ENCODE results near the gene PTPRM. TPM values are rescaled to one million over a fixed set of nuclear protein-coding genes. Genes with fewer than 3 reads are reported as not detected.

The PTPRM gene
- total RNA-seq, 1 donor from 2014 or later, result 133 TPM

DNA sequence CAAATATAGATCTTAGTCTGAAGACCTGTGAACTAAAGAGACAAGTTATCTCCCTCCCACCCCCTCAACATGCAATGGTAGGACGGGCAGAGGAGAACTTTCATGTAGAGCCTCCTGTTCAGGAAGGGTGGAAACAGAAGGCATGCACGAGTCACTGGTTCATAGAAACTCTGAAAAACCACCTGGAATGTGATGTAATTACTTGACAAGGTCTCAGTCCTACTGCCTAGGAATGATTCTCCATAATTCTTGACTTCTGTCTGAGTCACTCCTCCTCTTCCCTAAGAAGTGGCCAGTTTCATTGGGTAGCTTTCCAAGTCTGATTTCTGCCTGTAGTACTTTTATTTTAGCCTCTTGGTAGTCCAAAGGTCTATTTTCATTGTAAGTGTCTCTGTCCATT, 277.3 kb downstream of the PTPRM start:
- DNase-seq (ENCODE audit: low spot score), result no peak

DNA sequence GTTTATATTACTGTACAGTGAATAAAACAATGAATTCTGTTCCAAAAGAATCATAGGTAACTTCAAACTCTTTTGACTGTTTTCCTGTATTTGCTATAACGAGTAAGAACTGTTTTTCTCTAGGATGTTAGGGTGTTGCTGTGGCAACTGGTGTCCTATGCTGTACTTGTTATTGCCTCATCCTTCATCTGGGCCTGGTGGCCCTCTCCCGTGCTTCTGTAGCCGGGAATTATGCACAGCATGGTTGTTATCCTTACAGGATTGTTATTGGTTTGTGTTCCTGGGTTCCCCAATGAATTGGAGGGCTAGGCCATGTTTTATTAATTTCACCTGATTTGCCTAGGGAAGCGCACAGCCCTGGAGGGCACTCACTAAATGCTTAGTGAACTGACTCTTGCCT, 279.2 kb downstream of the PTPRM start:
- DNase-seq (ENCODE audit: low spot score), result no peak

DNA sequence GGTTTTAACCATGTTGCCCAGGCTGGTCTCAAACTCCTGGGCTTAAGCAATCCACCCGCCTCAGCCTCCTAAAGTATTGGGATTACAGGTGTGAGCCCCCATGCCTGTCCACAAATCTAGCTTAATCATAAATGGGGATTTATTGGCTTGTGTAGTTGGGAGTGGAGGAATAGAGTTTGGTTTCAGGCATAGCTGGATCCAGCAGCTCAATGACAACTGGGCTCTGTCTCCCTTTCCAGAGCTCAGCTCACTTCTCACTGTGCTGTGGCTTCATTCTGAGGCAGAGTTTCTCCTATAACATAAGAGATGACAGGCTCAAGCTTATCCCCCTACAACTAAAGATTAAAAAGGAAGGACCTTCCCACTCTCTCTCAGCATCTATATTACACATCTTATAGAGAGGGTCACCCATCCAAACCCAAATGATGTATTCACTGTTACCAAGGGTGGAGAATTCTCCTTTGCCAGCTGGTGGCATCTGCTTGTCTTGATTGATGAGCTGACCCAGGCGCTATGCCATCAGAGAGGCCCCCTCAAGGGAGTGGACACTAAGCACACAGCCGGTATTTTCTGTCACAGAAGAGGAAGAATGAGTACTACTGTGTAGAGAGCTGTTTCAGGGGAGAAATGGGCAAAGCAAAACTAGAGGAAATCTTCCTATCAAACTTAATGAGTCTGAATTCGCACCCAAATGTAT, 280.4 kb downstream of the PTPRM start:
- DNase-seq (ENCODE audit: low spot score), result no peak

DNA sequence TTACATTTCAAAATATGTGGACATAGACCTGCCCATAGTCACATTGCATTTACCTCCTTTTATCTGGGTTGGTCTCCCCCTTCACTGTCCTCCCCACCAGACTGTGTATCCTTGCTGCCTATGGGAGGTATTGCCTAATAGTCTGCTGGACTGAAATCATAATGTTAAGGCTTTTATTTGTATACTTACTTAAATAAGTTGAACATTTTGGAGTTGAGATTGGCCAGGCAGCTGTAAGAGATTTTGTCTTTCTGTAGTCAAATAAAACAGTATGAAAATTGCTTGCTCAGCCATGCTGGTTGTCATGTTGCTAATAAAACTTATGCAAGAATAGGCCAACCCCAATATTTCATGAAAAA, 280.9 kb downstream of the PTPRM start:
- DNase-seq (ENCODE audit: low spot score), result no peak

DNA sequence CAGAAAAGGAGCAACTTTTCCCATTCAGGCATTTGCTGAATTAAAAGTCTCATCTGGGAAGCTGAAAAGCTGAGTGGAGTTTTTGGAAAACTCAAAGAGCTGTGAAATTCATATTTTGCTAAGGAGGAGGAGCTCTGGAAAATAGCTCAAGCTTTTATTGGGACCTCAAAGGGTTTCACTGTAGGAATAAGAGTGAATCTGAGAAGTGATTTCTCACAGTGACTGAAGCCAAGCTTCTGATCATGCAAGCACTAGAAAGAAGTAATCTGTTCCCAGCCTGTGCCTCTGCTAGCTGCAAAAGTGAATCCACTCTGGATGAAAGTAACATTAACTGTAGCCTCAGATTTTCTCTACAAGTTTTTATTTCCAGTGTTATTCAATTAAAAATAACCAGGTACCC, 283.3 kb downstream of the PTPRM start:
- DNase-seq (ENCODE audit: low spot score), result no peak

DNA sequence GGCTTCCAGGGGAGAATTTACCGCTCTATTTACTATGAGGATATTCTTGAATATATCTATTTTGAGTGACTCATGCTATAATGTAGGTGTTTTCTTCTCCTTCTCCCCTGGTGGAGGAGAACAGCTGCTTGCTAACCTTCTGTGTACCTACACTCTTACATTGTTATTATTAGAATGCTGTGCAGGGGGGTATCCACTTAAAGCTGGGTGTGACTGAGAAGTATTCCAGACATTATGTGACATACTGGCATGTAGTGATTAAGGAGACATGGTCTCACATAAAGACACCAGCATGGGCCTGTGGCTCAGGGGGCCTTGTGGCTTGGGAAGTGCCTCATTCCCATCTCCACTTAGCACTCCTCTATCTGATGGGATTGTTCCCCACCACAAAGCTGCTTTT, 287.9 kb downstream of the PTPRM start:
- no peak for DNase-seq (ENCODE audit: low spot score)

DNA sequence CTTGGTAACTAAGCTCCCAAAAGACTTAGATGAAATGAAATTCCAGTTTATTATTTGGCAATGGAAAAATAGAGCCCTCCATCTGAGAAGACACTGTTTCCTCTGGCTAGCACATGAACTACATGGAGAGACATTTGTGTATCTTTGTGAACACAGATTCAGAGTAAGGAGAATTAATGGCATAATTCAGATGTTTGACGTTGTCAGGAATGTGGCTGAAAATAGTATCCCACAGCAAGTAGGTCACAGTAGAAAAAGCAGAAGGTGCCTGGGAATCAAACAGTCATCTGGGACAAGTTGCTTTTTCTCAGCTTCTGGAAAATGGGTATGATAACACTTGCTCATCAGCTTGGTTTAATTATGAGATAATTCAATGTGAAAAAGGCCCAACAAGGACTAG, 288.6 kb downstream of the PTPRM start:
- no peak for DNase-seq (ENCODE audit: low spot score)

DNA sequence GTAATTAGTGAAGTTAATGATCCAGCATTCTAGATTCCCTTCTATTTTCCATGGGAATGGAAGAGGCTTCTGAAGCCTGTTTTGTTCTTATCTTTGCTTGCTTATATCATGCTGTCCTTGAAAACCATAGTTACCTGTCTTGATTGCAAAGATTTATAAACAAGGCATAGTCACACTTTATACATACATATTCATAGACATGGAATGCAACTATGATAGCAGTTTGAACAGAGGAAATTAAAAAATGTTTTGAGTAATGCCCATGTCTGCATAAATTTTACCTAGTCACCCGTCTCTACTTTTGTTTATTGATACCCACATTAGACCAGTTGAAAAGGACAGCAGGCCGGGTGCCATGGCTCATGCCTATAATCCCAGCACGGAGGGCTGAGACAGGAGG, 289.0 kb downstream of the PTPRM start:
- no peak for DNase-seq (ENCODE audit: low spot score)

DNA sequence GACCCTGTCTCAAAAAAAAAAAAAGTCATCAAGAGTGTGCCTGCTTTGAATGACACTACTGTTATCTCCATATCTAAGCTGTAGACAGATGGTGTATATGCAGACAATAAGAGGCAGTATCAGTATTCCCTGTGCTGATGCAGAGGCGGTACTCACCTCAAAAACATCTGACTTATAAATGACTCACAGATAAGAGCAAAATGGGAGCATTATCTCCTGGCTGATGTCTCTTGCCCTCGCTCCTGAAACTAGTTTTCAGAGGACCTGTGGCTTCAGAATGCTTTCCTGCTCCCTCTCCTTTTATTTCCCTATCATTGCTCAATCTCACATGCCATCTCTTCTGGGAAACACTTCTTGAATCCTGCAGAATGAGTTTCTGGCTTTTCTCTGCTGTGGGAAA, 289.6 kb downstream of the PTPRM start:
- DNase-seq (ENCODE audit: low spot score), result no peak

DNA sequence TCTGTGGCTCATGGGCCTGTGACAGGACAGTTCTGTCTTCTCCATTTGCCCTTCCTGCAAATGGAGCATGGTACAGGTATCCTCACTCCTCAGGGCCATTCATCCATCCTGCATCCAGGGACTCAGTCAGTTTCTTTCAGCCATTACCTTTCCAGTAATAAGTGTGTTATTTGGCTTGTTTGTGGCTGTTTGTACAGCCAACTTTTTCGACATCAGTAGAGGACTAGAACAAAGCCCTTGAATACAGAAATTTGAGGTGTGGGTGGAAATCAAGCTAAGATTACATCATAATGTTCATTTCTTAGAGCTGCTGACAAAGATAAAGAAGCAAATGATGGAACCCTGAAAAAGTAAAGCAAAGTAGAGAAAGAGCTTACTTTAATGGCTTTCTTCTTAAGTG, 290.4 kb downstream of the PTPRM start:
- DNase-seq (ENCODE audit: low spot score), result no peak

DNA sequence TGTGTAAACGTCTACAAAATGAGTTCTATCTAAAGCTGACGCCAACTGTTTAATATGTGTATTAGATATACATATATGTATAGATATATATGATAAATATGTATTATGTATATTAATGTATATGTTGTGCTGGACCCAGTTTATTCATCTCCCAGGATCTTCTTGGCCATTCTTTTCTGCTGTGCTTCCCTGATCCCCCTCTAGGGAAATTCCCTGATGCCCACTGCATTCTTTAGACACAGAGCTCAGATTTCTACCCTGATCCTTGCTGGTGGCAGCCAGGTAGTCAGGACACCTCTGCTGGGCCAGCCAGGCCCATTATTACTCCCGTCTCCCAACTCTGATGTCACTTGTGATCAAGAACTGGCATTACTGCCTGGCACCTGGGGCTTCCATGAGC, 292.0 kb downstream of the PTPRM start:
- no peak for DNase-seq (ENCODE audit: low spot score)

DNA sequence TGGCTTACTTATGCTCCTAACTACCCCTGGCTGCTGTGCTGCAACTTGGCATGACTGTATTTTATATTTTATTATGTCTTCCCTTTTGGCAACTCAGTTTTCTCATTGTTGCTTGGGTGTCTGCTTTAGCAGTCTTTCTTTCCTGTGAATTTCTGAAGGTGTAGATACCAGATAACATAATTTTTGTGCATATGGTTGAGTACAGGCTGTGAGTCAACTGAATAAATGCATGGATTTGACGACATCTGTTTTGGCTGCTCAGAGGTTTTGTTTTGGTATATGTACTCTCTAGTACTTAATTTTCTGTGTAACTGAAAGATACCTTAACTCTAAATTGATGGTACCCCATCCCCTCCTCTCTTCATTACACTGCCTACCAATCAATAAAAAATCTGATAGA, 303.1 kb downstream of the PTPRM start:
- no peak for DNase-seq (ENCODE audit: low spot score)

DNA sequence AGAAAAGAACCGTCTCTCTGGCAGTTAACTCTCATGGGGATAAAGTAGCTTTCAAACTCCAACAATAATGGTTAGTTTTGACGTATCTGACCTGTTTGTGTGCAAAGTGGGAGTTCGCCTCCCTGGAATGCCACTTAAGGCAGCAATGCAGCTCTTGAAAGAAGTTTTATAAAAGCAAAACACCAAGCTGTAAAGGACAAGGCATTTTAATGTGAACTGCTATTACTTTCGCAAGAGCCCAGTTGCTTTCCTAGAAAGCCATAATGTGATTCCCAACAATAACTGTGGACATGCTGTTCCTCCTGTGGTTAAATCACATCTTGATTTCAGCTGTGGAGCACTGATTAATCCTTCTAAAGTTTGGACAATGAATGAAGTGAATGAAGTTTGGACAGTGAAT, 303.7 kb downstream of the PTPRM start:
- no peak for DNase-seq (ENCODE audit: low spot score)

DNA sequence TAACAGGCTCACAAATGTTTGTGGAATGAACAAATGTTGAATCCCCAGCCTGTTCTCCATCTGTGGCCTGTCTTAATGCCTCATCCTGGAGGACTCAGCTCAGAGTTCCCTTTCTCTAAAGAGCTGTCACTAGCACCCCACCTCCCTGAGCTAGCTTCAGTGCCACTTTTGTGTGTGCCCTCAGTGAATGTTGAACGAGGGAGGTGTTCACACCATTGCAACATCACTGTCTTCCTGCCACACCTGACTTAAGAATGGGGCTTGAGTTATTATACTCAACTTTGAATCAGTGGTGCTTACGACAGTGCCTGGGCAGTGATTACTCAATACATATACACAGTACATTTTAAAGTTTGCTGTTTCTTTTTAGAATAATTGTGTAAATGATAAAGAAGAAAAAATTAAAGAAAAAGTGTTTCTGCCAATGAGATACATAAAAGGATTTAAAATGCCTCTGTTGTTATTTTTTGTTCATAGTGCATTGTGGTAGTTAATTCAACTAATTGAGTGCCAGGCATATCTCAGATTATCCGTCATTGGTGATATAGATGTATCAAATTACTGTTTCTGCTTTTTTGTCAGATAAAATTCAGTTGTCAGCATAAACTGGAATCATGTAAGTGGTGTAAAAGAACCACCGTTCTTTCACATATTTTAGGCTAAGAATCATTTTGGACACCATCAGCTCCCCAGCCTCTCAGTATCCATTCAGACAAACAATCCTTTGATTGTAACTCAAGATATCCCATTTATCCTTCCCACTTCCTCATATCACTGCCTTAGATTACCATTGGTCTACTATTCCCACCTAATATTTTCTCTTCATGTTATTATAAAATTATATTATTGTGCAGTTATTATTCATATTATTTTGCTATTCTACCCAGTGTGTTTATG, 304.7 kb downstream of the PTPRM start:
- no peak for DNase-seq (ENCODE audit: low spot score)

DNA sequence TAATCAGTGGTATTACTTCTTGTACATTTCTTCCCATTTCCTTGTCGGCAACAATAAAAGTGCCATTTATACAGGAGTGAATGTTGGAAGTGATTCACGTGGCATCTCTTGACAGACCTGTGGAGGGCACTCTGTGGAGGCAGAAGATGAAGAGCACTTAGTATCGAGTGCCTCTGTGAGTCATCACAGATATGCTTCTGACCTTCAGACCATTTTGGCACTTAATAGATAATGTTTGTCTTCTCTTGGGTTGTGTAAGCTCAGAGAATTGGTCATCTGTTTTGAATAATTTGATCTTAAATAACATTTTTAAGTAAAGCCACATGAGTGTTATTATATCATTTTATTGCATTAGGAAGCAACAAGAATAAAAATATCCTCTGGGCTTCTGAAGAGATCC, 305.5 kb downstream of the PTPRM start:
- no peak for DNase-seq (ENCODE audit: low spot score)

DNA sequence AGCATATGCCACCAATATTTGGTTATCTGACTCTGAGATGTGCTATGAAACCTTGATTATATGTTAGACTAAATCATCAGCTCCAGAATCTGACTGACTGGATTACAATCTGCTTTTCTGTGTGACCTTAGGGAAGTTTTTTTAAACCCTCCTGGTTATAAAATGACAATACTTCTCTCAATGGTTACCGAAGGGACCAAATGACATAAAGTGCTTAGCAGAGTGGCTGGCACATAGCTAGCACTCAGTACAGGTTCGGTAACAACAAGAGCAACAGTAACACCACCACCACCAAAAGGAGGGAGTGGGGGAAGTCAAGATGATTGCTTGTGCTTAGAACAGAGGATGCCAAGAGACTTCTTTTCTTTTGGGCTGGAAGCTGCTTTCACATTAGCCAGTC, 306.2 kb downstream of the PTPRM start:
- no peak for DNase-seq (ENCODE audit: low spot score)

DNA sequence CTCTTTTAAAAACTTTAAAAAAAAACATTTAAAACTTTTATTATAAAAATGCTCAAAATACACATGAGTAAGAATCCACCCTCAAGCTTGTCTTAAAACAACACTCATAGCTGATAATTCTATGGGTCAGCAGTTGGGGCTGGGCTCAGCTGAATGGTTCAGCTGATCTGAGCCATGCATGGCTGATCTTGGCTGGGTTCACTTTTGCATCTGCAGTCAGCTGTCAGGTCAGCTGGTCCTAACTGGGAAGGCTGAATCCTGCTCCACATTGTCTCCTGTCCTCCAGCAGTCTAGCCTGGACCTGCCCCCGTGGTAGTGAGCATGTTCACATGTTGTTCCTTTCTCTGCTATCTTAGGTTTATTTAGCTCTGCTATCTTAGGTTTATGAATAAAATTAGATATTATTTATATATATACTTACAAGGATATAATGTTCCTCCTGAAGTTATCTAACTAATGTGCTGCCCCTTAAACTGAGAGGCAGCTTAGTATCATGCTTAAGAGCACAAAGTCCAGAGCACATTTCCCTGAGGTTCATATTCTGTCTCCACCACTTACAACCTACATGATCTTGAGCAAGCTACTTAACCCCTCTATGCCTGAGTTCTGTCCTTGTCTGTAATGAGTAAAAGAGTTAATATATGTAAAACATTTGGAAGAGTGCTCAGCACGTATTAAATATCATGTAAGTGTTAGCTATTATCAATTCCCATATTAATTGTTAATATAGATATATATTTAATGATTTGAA, 309.4 kb downstream of the PTPRM start:
- DNase-seq (ENCODE audit: low spot score), result no peak

DNA sequence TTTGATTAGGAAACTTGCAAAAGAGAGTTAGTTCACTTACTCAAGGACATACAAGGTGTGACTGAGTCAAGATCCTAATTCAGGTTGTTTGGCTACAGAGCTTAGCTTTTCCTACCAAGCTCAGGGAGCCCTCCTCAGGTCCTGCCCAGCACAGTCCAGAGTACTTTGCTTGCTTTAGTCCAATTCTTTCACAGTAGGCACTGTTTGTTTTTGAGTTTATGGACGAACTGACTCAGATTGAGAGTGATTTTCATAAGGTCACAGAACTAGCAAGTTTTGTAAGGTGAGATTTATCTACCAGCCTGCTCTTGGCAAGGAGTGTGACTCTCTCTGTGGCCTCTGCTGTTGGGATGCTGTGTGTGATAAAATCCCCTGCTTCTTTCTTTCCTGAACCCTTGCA, 310.5 kb downstream of the PTPRM start:
- no peak for DNase-seq (ENCODE audit: low spot score)

DNA sequence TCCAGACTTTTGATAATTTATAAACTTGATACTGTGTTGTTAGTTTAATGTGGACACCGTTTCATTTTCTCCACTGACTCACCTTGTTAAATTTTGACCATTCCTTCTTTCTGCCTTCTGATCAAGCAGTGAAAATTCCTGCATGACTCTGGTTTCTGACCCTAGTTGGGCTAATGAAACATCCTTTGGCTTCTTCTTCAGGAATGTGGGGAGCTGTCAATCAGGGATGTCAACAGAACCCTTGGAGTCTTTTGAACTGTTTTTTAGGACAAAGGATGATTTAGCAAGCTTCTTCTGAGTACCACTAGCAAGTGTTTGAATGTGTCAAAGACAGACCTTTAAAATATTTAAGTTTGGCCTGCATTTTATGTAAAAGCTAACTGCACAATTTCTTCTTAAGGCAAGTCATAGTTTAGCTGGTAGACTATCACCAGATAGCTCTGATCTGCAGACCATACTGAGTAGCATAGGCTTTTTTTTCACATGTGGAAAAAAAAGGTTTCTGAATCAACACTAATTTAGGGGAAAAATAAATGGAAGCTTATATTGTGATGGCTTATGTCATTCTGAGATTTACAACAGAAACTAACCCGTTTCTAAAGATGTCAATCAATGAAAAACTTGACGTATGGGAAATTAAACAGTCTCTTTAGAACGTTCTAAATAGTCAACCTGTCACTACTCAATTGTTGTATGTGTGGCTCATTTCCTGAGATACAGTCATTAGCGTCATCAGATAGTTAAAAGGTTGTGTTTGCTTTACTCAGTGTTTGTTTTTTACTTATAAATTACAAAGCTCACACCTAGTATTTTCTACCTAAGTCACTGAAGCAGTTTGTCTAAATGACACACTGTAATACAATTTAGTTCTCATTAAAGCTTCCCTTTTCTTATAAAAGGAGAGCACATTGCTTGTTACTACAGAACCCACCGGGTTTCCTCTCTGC, 311.4 kb downstream of the PTPRM start:
- no peak for DNase-seq (ENCODE audit: low spot score)

DNA sequence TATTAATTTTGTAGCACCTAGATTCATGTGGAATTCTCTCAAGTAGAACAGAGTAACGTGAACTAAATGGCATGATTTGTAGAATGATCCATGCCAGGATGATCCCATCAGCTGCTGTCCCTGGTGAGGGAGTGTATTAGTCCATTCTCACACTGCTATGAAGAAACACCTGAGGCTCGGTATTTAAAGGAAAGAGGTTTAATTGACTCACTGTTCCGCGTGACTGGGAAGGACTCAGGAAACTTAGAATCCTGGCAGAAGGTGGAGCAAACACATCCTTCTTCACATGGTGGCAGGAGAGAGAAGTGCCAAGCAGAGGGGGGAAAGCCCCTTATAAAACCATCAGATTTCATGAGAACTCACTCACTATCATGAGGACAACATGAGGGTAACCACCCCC, 312.6 kb downstream of the PTPRM start:
- DNase-seq (ENCODE audit: low spot score), result no peak

DNA sequence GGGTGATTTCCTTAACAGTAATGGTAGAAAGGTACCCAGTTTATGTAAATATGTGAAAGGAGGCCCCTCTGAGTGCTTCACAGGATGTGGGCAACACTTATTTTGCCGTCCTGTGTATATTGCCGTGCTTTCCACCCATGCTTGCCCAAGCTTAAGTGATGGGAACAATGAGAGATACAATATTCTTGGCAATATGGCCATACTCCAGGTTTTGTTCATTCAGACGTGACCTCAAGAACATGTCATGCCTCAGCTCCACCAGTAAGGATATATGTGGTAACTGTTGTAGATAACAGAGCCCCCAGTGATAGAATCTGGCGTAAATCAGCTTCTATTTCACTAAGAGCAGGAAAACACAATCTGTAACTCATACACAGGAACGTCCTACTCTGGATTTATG, 318.7 kb downstream of the PTPRM start:
- no peak for DNase-seq (ENCODE audit: low spot score)
